H9 (cell line): Measurements from ENCODE around the gene C1QTNF9B. TPM values are rescaled to one million over a fixed set of nuclear protein-coding genes. Genes with fewer than 3 reads are reported as not detected.

Experiments
- DNase-seq: peaks from one replicate; pipeline ENCODE4 v3.0.0-alpha.2; 2017
- H2AFZ ChIP-seq: one replicate; pipeline ENCODE4 v1.6.1; 2013; ENCODE audit warnings: mild to moderate bottlenecking, low read length, control low read depth, moderate library complexity
- H2AK5ac ChIP-seq: 2 replicates; pipeline ENCODE4 v1.6.1; 2013; ENCODE audit warnings: low read length, control low read depth, mixed read lengths; ENCODE audit not compliant: insufficient read length
- H2BK120ac ChIP-seq: one replicate; pipeline ENCODE4 v1.6.1; 2013; ENCODE audit warnings: low read depth, mild to moderate bottlenecking, low read length, control low read depth, inconsistent platforms; ENCODE audit not compliant: poor library complexity, severe bottlenecking
- H2BK12ac ChIP-seq: 2 replicates; pipeline ENCODE4 v1.6.1; 2013; ENCODE audit warnings: low read length, control low read depth, mixed read lengths, low read depth; ENCODE audit not compliant: insufficient read length
- H2BK15ac ChIP-seq: 2 replicates; pipeline ENCODE4 v1.6.1; 2013; ENCODE audit warnings: low read depth, low read length, control low read depth
- H2BK20ac ChIP-seq: one replicate; pipeline ENCODE4 v1.6.1; 2013; ENCODE audit warnings: low read depth, mild to moderate bottlenecking, low read length, control low read depth, inconsistent platforms; ENCODE audit not compliant: poor library complexity, severe bottlenecking
- H2BK5ac ChIP-seq: 2 replicates; pipeline ENCODE4 v1.6.1; 2013; ENCODE audit warnings: low read length, control low read depth, mixed read lengths; ENCODE audit not compliant: insufficient read length
- H3K14ac ChIP-seq: 2 replicates; pipeline ENCODE4 v1.6.1; 2013; ENCODE audit warnings: low read length, control low read depth; ENCODE audit not compliant: insufficient read depth
- H3K18ac ChIP-seq: 2 replicates; pipeline ENCODE4 v1.6.1; 2013; ENCODE audit warnings: low read depth, mild to moderate bottlenecking, mixed read lengths, low read length, control low read depth; ENCODE audit not compliant: insufficient read length
- H3K23ac ChIP-seq: 2 replicates; pipeline ENCODE4 v1.6.1; 2013; ENCODE audit warnings: low read length, control low read depth, mixed read lengths, low read depth; ENCODE audit not compliant: insufficient read length
- H3K23me2 ChIP-seq: 2 replicates; pipeline ENCODE4 v1.6.1; 2013; ENCODE audit warnings: low read depth, mild to moderate bottlenecking, mixed read lengths, low read length, control low read depth; ENCODE audit not compliant: insufficient read length, poor library complexity, severe bottlenecking
- H3K27ac ChIP-seq: 2 replicates; pipeline ENCODE4 v1.5.1; 2013; ENCODE audit warnings: low read length, control low read depth, mixed read lengths, low read depth; ENCODE audit not compliant: insufficient read length
- H3K27me3 ChIP-seq: 2 replicates; pipeline ENCODE4 v1.6.1; 2013; ENCODE audit warnings: low read length, control low read depth, inconsistent platforms; ENCODE audit not compliant: insufficient read depth
- H3K4ac ChIP-seq: 2 replicates; pipeline ENCODE4 v1.6.1; 2013; ENCODE audit warnings: low read depth, mild to moderate bottlenecking, control low read depth, inconsistent platforms, low read length, moderate library complexity
- H3K4me1 ChIP-seq: 2 replicates; pipeline ENCODE4 v1.6.1; 2013; ENCODE audit warnings: low read length, control low read depth, inconsistent platforms; ENCODE audit not compliant: insufficient read depth
- H3K4me2 ChIP-seq: 2 replicates; pipeline ENCODE4 v1.6.1; 2013; ENCODE audit warnings: low read length, control low read depth, mixed read lengths; ENCODE audit not compliant: insufficient read length, insufficient read depth
- H3K56ac ChIP-seq: 2 replicates; pipeline ENCODE4 v1.6.1; 2013; ENCODE audit warnings: low read depth, mild to moderate bottlenecking, mixed read lengths, low read length, control low read depth; ENCODE audit not compliant: insufficient read length
- H3K79me1 ChIP-seq: 2 replicates; pipeline ENCODE4 v1.6.1; 2013; ENCODE audit warnings: low read depth, mild to moderate bottlenecking, moderate library complexity, low read length, control low read depth, inconsistent platforms; ENCODE audit not compliant: insufficient read depth, poor library complexity, severe bottlenecking
- H3K79me2 ChIP-seq: 2 replicates; pipeline ENCODE4 v1.6.1; 2013; ENCODE audit warnings: low read length, control low read depth, inconsistent platforms; ENCODE audit not compliant: insufficient read depth
- H3K9ac ChIP-seq: 2 replicates; pipeline ENCODE4 v1.6.1; 2013; ENCODE audit warnings: low read length, control low read depth, mixed read lengths; ENCODE audit not compliant: insufficient read length; ENCODE audit errors: extremely low read depth
- H3K9me3 ChIP-seq: one replicate; pipeline ENCODE4 v1.6.1; 2013; ENCODE audit warnings: low read depth, low read length, inconsistent platforms; ENCODE audit not compliant: control insufficient read depth
- H3T11ph ChIP-seq: one replicate; pipeline ENCODE4 v1.6.1; 2013; ENCODE audit warnings: mild to moderate bottlenecking, low read length, control low read depth, inconsistent platforms
- H4K20me1 ChIP-seq: one replicate; pipeline ENCODE4 v1.6.1; 2013; ENCODE audit not compliant: control insufficient read depth, insufficient read length, insufficient read depth
- H4K5ac ChIP-seq: 2 replicates; pipeline ENCODE4 v1.6.1; 2013; ENCODE audit warnings: low read depth, mild to moderate bottlenecking, mixed read lengths, low read length, control low read depth; ENCODE audit not compliant: insufficient read length
- H4K8ac ChIP-seq: replicated peaks from 2 replicates; pipeline ENCODE4 v1.6.1; 2013; ENCODE audit warnings: low read length, control low read depth, mixed read lengths, low read depth; ENCODE audit not compliant: insufficient read length
- H4K91ac ChIP-seq: 2 replicates; pipeline ENCODE4 v1.6.1; 2013; ENCODE audit warnings: low read depth, mild to moderate bottlenecking, moderate library complexity, mixed read lengths, low read length, control low read depth; ENCODE audit not compliant: insufficient read length
- H3K27ac Mint-ChIP-seq, 3 experiments: 2 replicates in 2 of 3; 3 replicates in 1 of 3; pipeline ENCODE4 v1.8.0; 2020 to 2021; ENCODE audit warnings: mixed read lengths in 3 of 3, mild to moderate bottlenecking in 1 of 3, moderate library complexity in 1 of 3
- H3K27me3 Mint-ChIP-seq: 2 replicates; pipeline ENCODE4 v1.8.0; 2021; ENCODE audit warnings: low read depth, mild to moderate bottlenecking, moderate library complexity, mixed read lengths
- H3K36me3 Mint-ChIP-seq, 3 experiments: 2 replicates in 2 of 3; 3 replicates in 1 of 3; pipeline ENCODE4 v1.8.0; 2020 to 2021; ENCODE audit warnings: low read depth in 3 of 3, mixed read lengths in 3 of 3; ENCODE audit not compliant: insufficient read depth in 1 of 3
- H3K4me1 Mint-ChIP-seq, 2 experiments: 2 replicates each; pipeline ENCODE4 v1.8.0; 2020; ENCODE audit warnings: mixed read lengths in 2 of 2
- H3K4me3 Mint-ChIP-seq, 2 experiments: 2 replicates in 1 of 2; 3 replicates in 1 of 2; pipeline ENCODE4 v1.8.0; 2020 to 2021; ENCODE audit warnings: mild to moderate bottlenecking in 2 of 2, mixed read lengths in 2 of 2, moderate library complexity in 1 of 2
- H3K9me3 Mint-ChIP-seq, 2 experiments: 2 replicates in 1 of 2; 3 replicates in 1 of 2; pipeline ENCODE4 v1.8.0; 2020; ENCODE audit warnings: mild to moderate bottlenecking in 2 of 2, mixed read lengths in 2 of 2, moderate library complexity in 1 of 2
- CTCF ChIP-seq: fragments of 200-600 bp; sonication (generic); conservative IDR thresholded peaks from 3 replicates; pipeline ENCODE4 v1.8.0; 2021; ENCODE audit warnings: antibody characterized with exemption, mild to moderate bottlenecking
- WGBS: extraction: QIAGEN DNeasy Blood & Tissue Kit; methylation state at CpG from one replicate; pipeline ENCODE4 v1.1.7; 2013; ENCODE audit warnings: missing lambda C conversion rate, low lambda C conversion rate, mixed read lengths; ENCODE audit not compliant: insufficient read length; ENCODE audit errors: extremely low coverage; 5-methylcytosine and 5-hydroxymethylcytosine counted together
- total RNA-seq: library from RNA; stranded (reverse); gene quantifications from 2 replicates; pipeline ENCODE4 v1.2.1, GENCODE V29; 2021

C1QTNF9B gene
- total RNA-seq, 1 experiment from 2014 or later, result not detected

- no peaks in the 10 kb centered on the region for H4K20me1 ChIP-seq
- no peaks in the 10 kb centered on the region for H3K79me1 ChIP-seq
- H2BK12ac ChIP-seq, result no peak overlapping the region
- H3K9me3 ChIP-seq, result no peaks in the 10 kb centered on the region
- H4K5ac ChIP-seq, result no peak overlapping the region
- no peak overlapping the region for H4K91ac ChIP-seq
- no peak overlapping the region for H3K9ac ChIP-seq
- DNase-seq, result no peak
- H2AK5ac ChIP-seq, result no peak overlapping the region
- no peak overlapping the region for H3K27ac ChIP-seq
- H3K79me2 ChIP-seq, result no peaks in the 10 kb centered on the region
- H3K4me3 Mint-ChIP-seq, result peak overlapping the region in 1 of 2 experiments; percentile 17; a peak in 1 of 5 replicates
- no peak overlapping the region for H2BK20ac ChIP-seq
- H3T11ph ChIP-seq, result no peak overlapping the region
- H3K4me2 ChIP-seq, result peak overlapping the region; percentile 44
- H3K14ac ChIP-seq, result peak overlapping the region; percentile 33; the same call in 1 of the 2 replicates
- H3K18ac ChIP-seq, result no peak overlapping the region
- H3K4me1 ChIP-seq, result no peaks in the 10 kb centered on the region
- H3K4ac ChIP-seq, result no peak overlapping the region
- no peak overlapping the region for H2AFZ ChIP-seq
- no peak overlapping the region for H2BK15ac ChIP-seq
- H3K23ac ChIP-seq, result no peak overlapping the region
- no peaks in the 10 kb centered on the region for H3K23me2 ChIP-seq
- no peak overlapping the region for H4K8ac ChIP-seq
- H3K9me3 Mint-ChIP-seq, result no peaks in the 10 kb centered on the region
- WGBS, result no CpG with 5 or more reads among the region's 16 CpGs
- no peaks in the 10 kb centered on the region for H3K36me3 Mint-ChIP-seq
- TF ChIP-seq CTCF, result no peak
- no peaks in the 10 kb centered on the region; the same call in 1 of the 2 replicates for H3K27me3 Mint-ChIP-seq
- H3K4me1 Mint-ChIP-seq, result peaks cover 6 to 11% of the 10 kb centered on the region in 2 experiments; a peak in 1 of 4 replicates
- no peak overlapping the region for H3K27ac Mint-ChIP-seq
- H3K27me3 ChIP-seq, result no peaks in the 10 kb centered on the region
- H2BK5ac ChIP-seq, result no peak overlapping the region
- H3K56ac ChIP-seq, result no peak overlapping the region
- no peak overlapping the region for H2BK120ac ChIP-seq
Measured at GRCh38 chr13:23903906-23904280, 6.6 kb upstream of the C1QTNF9B start.
